Neuron (in vitro differentiated cells): ENCODE data around the gene TMEM35A.

Experiments
- H2AFZ ChIP-seq: one replicate; pipeline ENCODE4 v1.6.1; 2013; ENCODE audit warnings: low read depth, mild to moderate bottlenecking, inconsistent platforms, low read length, moderate library complexity
- H3K27me3 ChIP-seq: one replicate; pipeline ENCODE4 v1.6.1; 2013; ENCODE audit warnings: low read length; ENCODE audit not compliant: insufficient read depth
- H3K36me3 ChIP-seq: one replicate; pipeline ENCODE4 v1.6.1; 2013; ENCODE audit warnings: low read length; ENCODE audit not compliant: insufficient read depth
- H3K4me1 ChIP-seq: one replicate; pipeline ENCODE4 v1.6.1; 2013; ENCODE audit warnings: low read length; ENCODE audit not compliant: insufficient read depth
- H3K4me3 ChIP-seq: 2 replicates; pipeline ENCODE4 v1.5.1; 2013; ENCODE audit warnings: mild to moderate bottlenecking, low read length, moderate library complexity
- H3K9me3 ChIP-seq: one replicate; pipeline ENCODE4 v1.6.1; 2013; ENCODE audit warnings: low read length

The TMEM35A gene

GRCh38 chrX:101081231-101081630 lies 2.6 kb downstream of the TMEM35A start:
- Histone ChIP-seq H3K36me3 (no peaks in the 10 kb centered on the region), H3K4me3 (no peak overlapping the region), H3K27me3 (no peaks in the 10 kb centered on the region), H2AFZ (no peak overlapping the region), H3K9me3 (no peaks in the 10 kb centered on the region), H3K4me1 (peaks cover 9% of the 10 kb centered on the region)

GRCh38 chrX:101091817-101092216 lies 13.1 kb downstream of the TMEM35A start:
- no peak overlapping the region for H2AFZ ChIP-seq

GRCh38 chrX:101097546-101098453 lies 19.1 kb downstream of the TMEM35A start, which contains the start of gene CENPI:
CENPI (plus strand) TSS chrX:101098204; CDS start chrX:101101071, 2,867 bp downstream.
- peak within 1 kb of the TSS; percentile 49 for H2AFZ ChIP-seq
- H3K4me1 ChIP-seq, result peaks cover 7% of the 10 kb centered on the region
- H3K9me3 ChIP-seq, result no peaks in the 10 kb centered on the region
- no peaks in the 10 kb centered on the region for H3K27me3 ChIP-seq
- peak within 1 kb of the TSS; percentile 72 for H3K4me3 ChIP-seq
- peaks cover 6% of the 10 kb centered on the region for H3K36me3 ChIP-seq

More at GRCh38 chrX:101091817-101092216, 13.1 kb downstream of the TMEM35A start:
- Histone ChIP-seq H3K27me3 (no peaks in the 10 kb centered on the region), H3K4me3 (no peak overlapping the region), H3K9me3 (no peaks in the 10 kb centered on the region), H3K4me1 (no peaks in the 10 kb centered on the region), H3K36me3 (no peaks in the 10 kb centered on the region)

- no peak overlapping the region for H3K4me3 ChIP-seq
- no peaks in the 10 kb centered on the region for H3K27me3 ChIP-seq
Measured at GRCh38 chrX:101108284-101108683, 29.6 kb downstream of the TMEM35A start.

GRCh38 chrX:101117701-101118100 lies 39.0 kb downstream of the TMEM35A start:
- H3K9me3 ChIP-seq, result no peaks in the 10 kb centered on the region
- no peaks in the 10 kb centered on the region for H3K27me3 ChIP-seq
- H3K4me3 ChIP-seq, result no peak overlapping the region
- H2AFZ ChIP-seq, result no peak overlapping the region
- peaks cover 9% of the 10 kb centered on the region for H3K36me3 ChIP-seq
- no peaks in the 10 kb centered on the region for H3K4me1 ChIP-seq

More at GRCh38 chrX:101108284-101108683, 29.6 kb downstream of the TMEM35A start:
- H3K4me1 ChIP-seq, result no peaks in the 10 kb centered on the region
- no peak overlapping the region for H2AFZ ChIP-seq
- H3K36me3 ChIP-seq, result peaks cover 9% of the 10 kb centered on the region
- H3K9me3 ChIP-seq, result no peaks in the 10 kb centered on the region

GRCh38 chrX:101136235-101136634 lies 57.6 kb downstream of the TMEM35A start:
- peaks cover 34% of the 10 kb centered on the region for H3K36me3 ChIP-seq
- H3K4me3 ChIP-seq, result no peak overlapping the region
- no peaks in the 10 kb centered on the region for H3K27me3 ChIP-seq

More at GRCh38 chrX:101136235-101136634, 57.6 kb downstream of the TMEM35A start:
- H3K9me3 ChIP-seq, result no peaks in the 10 kb centered on the region
- no peaks in the 10 kb centered on the region for H3K4me1 ChIP-seq
- no peak overlapping the region for H2AFZ ChIP-seq
